ENCODE data around the gene CALD1.

GRCh38 chr7:134886353-134887057, 107.1 kb downstream of the CALD1 start:
- TF ChIP-seq CTCF (IDR thresholded peaks at IDR 0.05): no peak
- TF ChIP-seq POLR2A (IDR thresholded peaks at IDR 0.05): no peak
